Right atrium auricular region (tissue), 2 donors: Measurements from ENCODE around the gene MRPS11. TPM values are rescaled to one million over a fixed set of nuclear protein-coding genes. Genes with fewer than 3 reads are reported as not detected.

Experiments
- DNase-seq: peaks from one replicate; pipeline ENCODE4 v3.0.0-alpha.2; 2019; ENCODE audit warnings: low spot score
- H3K27ac ChIP-seq, 2 donors: fragments of 200-600 bp; sonication (generic); 1 replicate in 1 of 2; 2 replicates in 1 of 2; pipeline ENCODE4 v1.5.1; 2016 to 2019
- H3K27me3 ChIP-seq, 2 donors: fragments of 200-600 bp; sonication (generic); one replicate each; pipeline versions ENCODE4 v1.5.1 to v1.6.0; 2017 to 2019
- H3K36me3 ChIP-seq: fragments of 200-600 bp; sonication (generic); one replicate; pipeline ENCODE4 v1.5.1; 2016
- H3K4me1 ChIP-seq, 2 donors: fragments of 200-600 bp; sonication (generic); one replicate each; pipeline versions ENCODE4 v1.5.1 to v1.6.0; 2017 to 2019
- H3K4me3 ChIP-seq, 2 donors: fragments of 200-600 bp; sonication (generic); 1 replicate in 1 of 2; 2 replicates in 1 of 2; pipeline ENCODE4 v1.5.1; 2017 to 2019; ENCODE audit warnings: mild to moderate bottlenecking in 1 of 2, moderate library complexity in 1 of 2
- H3K9me3 ChIP-seq, 2 donors: fragments of 200-600 bp; sonication (generic); one replicate each; pipeline ENCODE4 v1.5.1; 2019
- CTCF ChIP-seq, 2 donors: fragments of 200-600 bp; sonication (generic); IDR thresholded peaks; one replicate each; pipeline ENCODE4 v1.5.1; 2019; ENCODE audit warnings: antibody characterized with exemption in 2 of 2
- total RNA-seq, 2 donors: library from RNA; depleted of rRNA; stranded (reverse); fragments of >200 nt; gene quantifications; one replicate each; pipeline ENCODE4 v1.1.0, GENCODE V29; 2016

The MRPS11 gene
- total RNA-seq, 2 donors from 2014 or later = 29.3 to 47.5 TPM

DNA sequence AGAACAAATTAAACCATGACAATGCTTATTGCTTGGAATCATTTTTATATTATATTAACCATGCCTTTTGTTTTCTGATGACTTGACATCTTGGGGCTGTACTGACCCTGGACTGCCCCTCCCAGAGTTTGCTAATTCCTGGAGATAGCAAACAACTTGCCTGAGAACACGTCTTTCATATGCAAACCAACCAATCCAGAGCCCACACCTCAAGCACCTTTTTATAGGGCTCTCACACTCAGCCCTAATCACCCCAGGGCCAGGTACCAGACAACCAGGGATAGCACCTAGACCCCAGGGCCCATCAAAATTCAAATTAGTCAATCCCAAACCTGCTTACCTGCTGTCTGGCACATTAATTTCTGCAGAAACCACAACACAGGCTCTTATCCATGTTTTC lies 36.9 kb downstream of the MRPS11 start:
- no peak overlapping the region for H3K27ac ChIP-seq
- no peak for TF ChIP-seq CTCF (IDR thresholded peaks at IDR 0.05)
- no peaks in the 10 kb centered on the region for H3K4me1 ChIP-seq
- no peaks in the 10 kb centered on the region for H3K9me3 ChIP-seq
- H3K36me3 ChIP-seq = peaks cover 19% of the 10 kb centered on the region
- no peaks in the 10 kb centered on the region for H3K27me3 ChIP-seq
- H3K4me3 ChIP-seq = no peak overlapping the region
- no peak for DNase-seq

GRCh38 chr15:88505721-88506120 lies 38.2 kb downstream of the MRPS11 start:
- H3K36me3 ChIP-seq = peaks cover 25% of the 10 kb centered on the region

GRCh38 chr15:88506628-88507027 lies 39.1 kb downstream of the MRPS11 start:
- no peaks in the 10 kb centered on the region for H3K9me3 ChIP-seq
- H3K36me3 ChIP-seq = peaks cover 34% of the 10 kb centered on the region
- no peaks in the 10 kb centered on the region for H3K27me3 ChIP-seq
- H3K4me3 ChIP-seq = no peak overlapping the region
- no peak for TF ChIP-seq CTCF (IDR thresholded peaks at IDR 0.05)
- no peaks in the 10 kb centered on the region for H3K4me1 ChIP-seq
- H3K27ac ChIP-seq = peak overlapping the region in 1 of 2 donors; percentile 31
- DNase-seq = no peak

More at GRCh38 chr15:88505721-88506120, 38.2 kb downstream of the MRPS11 start:
- Histone ChIP-seq H3K27ac (no peak overlapping the region), H3K27me3 (no peaks in the 10 kb centered on the region), H3K4me3 (no peak overlapping the region), H3K9me3 (no peaks in the 10 kb centered on the region), H3K4me1 (no peaks in the 10 kb centered on the region)
- TF ChIP-seq CTCF (IDR thresholded peaks at IDR 0.05) = no peak
- no peak for DNase-seq

DNA sequence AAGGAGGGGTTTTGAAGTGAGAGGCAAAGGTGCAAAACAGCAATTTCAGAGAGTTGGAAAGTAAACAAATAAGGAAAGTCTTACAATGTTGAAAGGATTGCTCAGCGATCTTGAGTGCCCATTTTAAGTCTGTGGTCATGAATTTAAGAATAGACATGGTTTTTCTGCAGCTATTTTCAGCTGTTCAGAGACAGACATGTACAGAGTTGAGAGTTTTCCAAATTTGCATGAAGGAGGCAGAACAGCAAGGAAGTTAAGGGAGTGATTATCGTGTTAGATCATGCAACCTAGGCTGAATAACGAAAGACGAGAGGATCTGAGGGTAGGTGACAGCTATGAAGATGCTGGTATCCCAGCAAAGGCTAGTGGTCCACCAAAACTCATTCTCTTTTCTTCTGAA lies 41.8 kb downstream of the MRPS11 start:
- TF ChIP-seq CTCF (IDR thresholded peaks at IDR 0.05) = no peak
- no peak for DNase-seq

GRCh38 chr15:88509964-88510363 lies 42.5 kb downstream of the MRPS11 start:
- Histone ChIP-seq H3K9me3 (no peaks in the 10 kb centered on the region), H3K4me3 (no peak overlapping the region), H3K4me1 (no peaks in the 10 kb centered on the region), H3K36me3 (peaks cover 36% of the 10 kb centered on the region), H3K27me3 (no peaks in the 10 kb centered on the region), H3K27ac (no peak overlapping the region)
- no peak for DNase-seq
- no peak for TF ChIP-seq CTCF (IDR thresholded peaks at IDR 0.05)

More for the DNA sequence above, 41.8 kb downstream of the MRPS11 start:
- Histone ChIP-seq H3K27ac (no peak overlapping the region), H3K4me3 (no peak overlapping the region), H3K36me3 (peaks cover 36% of the 10 kb centered on the region), H3K27me3 (no peaks in the 10 kb centered on the region), H3K4me1 (no peaks in the 10 kb centered on the region), H3K9me3 (no peaks in the 10 kb centered on the region)

DNA sequence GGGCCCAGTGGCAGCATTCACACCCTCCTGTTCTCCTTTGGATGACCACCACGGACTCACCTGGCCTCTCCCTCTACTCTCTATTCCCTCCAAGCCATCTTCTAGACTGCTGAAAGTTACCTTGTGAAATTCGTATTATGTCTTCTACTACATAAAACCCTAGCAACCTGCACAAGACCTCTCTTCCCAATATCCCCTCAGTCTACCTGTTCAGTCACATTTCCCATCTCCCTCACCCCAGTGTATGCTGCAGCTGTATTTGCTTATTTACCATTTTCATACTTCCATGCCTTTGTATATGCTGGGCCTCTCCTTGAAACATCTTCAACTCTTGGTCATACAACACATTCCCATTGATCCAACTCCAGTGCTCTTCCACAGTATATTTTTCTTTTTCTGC lies 43.7 kb downstream of the MRPS11 start:
- Histone ChIP-seq H3K27ac (no peak overlapping the region), H3K36me3 (peaks cover 36% of the 10 kb centered on the region), H3K9me3 (no peaks in the 10 kb centered on the region), H3K27me3 (no peaks in the 10 kb centered on the region), H3K4me1 (no peaks in the 10 kb centered on the region), H3K4me3 (no peak overlapping the region)
- DNase-seq = no peak
- TF ChIP-seq CTCF (IDR thresholded peaks at IDR 0.05) = no peak
